IPS DF 4.7 (cell line): ENCODE measurements around the gene SIPA1L3.

Experiments
- DNase-seq: peaks from one replicate; pipeline ENCODE4 v3.0.0-alpha.2; 2013; ENCODE audit warnings: low spot score; ENCODE audit errors: extremely low read depth

The SIPA1L3 gene

GRCh38 chr19:37995346-37995745, 88.3 kb downstream of the SIPA1L3 start:
- no peak for DNase-seq

GRCh38 chr19:37997911-37998344, 90.9 kb downstream of the SIPA1L3 start:
- DNase-seq = no peak

- no peak for DNase-seq
Observed at GRCh38 chr19:37998801-37999308, 91.8 kb downstream of the SIPA1L3 start.

- no peak for DNase-seq
Observed at GRCh38 chr19:37999309-38000213, 92.6 kb downstream of the SIPA1L3 start.

GRCh38 chr19:38001158-38001781, 94.3 kb downstream of the SIPA1L3 start:
- DNase-seq = no peak

- DNase-seq = no peak
Observed at GRCh38 chr19:38003438-38004185, 96.6 kb downstream of the SIPA1L3 start.

- no peak for DNase-seq
Observed at GRCh38 chr19:38004186-38004520, 97.1 kb downstream of the SIPA1L3 start.

GRCh38 chr19:38004521-38005223, 97.7 kb downstream of the SIPA1L3 start:
- DNase-seq = no peak

GRCh38 chr19:38005224-38005614, 98.2 kb downstream of the SIPA1L3 start:
- DNase-seq = no peak

GRCh38 chr19:38006361-38007045, 99.5 kb downstream of the SIPA1L3 start:
- DNase-seq = no peak

- DNase-seq = no peak
Observed at GRCh38 chr19:38009650-38010242, 102.7 kb downstream of the SIPA1L3 start.

GRCh38 chr19:38011426-38011825, 104.4 kb downstream of the SIPA1L3 start:
- no peak for DNase-seq

- DNase-seq = no peak
Observed at GRCh38 chr19:38012290-38012689, 105.3 kb downstream of the SIPA1L3 start.

- DNase-seq = no peak
Observed at GRCh38 chr19:38012944-38013343, 105.9 kb downstream of the SIPA1L3 start.

- DNase-seq = no peak
Observed at GRCh38 chr19:38013913-38014580, 107.0 kb downstream of the SIPA1L3 start.

GRCh38 chr19:38015216-38015615, 108.2 kb downstream of the SIPA1L3 start:
- DNase-seq = no peak

- no peak for DNase-seq
Observed at GRCh38 chr19:38015761-38016160, 108.8 kb downstream of the SIPA1L3 start.

- DNase-seq = no peak
Observed at GRCh38 chr19:38017401-38018151, 110.6 kb downstream of the SIPA1L3 start.
